Thoracic aorta (tissue), 2 donors: ENCODE results near the gene SLC38A8. TPM values are rescaled to one million over a fixed set of nuclear protein-coding genes. Genes with fewer than 3 reads are reported as not detected.

ENCODE experiments used
- ATAC-seq: fragments of 150-250 bp; one replicate; pipeline ENCODE4 v1.8.0; 2017; ENCODE audit warnings: low read depth; ENCODE audit not compliant: insufficient number of reproducible peaks, low FRiP score
- DNase-seq: peaks from one replicate; pipeline ENCODE4 v3.0.0-alpha.2; 2020; ENCODE audit warnings: low spot score
- H3K27ac ChIP-seq, 2 donors: fragments of 200-600 bp; sonication (generic); 1 replicate in 1 of 2; 2 replicates in 1 of 2; pipeline ENCODE4 v1.5.1; 2016; ENCODE audit warnings: mild to moderate bottlenecking in 2 of 2, moderate library complexity in 2 of 2
- H3K27me3 ChIP-seq: fragments of 200-600 bp; sonication (generic); replicated peaks from 2 replicates; pipeline ENCODE4 v1.6.0; 2016; ENCODE audit warnings: mild to moderate bottlenecking; ENCODE audit not compliant: insufficient read depth
- H3K36me3 ChIP-seq: fragments of 200-600 bp; sonication (generic); one replicate; pipeline ENCODE4 v1.5.1; 2016
- H3K4me1 ChIP-seq, 2 donors: fragments of 200-600 bp; sonication (generic); 1 replicate in 1 of 2; 2 replicates in 1 of 2; pipeline versions ENCODE4 v1.5.1 to v1.6.0; 2016; ENCODE audit warnings: low read depth in 2 of 2, mild to moderate bottlenecking in 1 of 2; ENCODE audit not compliant: control insufficient read depth in 1 of 2
- H3K4me3 ChIP-seq: fragments of 200-600 bp; sonication (generic); 2 replicates; pipeline ENCODE4 v1.5.1; 2016; ENCODE audit warnings: mild to moderate bottlenecking
- H3K9me3 ChIP-seq: fragments of 200-600 bp; sonication (generic); 2 replicates; pipeline ENCODE4 v1.5.1; 2016
- CTCF ChIP-seq: fragments of 200-600 bp; sonication (generic); IDR thresholded peaks from one replicate; pipeline ENCODE4 v1.5.1; 2019; ENCODE audit warnings: antibody characterized with exemption
- total RNA-seq, 2 donors: library from RNA; depleted of rRNA; stranded (reverse); fragments of >200 nt; gene quantifications; one replicate each; pipeline versions ENCODE4 v1.1.0 to v1.2.3, GENCODE V29; 2016

Gene SLC38A8
- total RNA-seq, 2 donors from 2014 or later, result not detected

DNA sequence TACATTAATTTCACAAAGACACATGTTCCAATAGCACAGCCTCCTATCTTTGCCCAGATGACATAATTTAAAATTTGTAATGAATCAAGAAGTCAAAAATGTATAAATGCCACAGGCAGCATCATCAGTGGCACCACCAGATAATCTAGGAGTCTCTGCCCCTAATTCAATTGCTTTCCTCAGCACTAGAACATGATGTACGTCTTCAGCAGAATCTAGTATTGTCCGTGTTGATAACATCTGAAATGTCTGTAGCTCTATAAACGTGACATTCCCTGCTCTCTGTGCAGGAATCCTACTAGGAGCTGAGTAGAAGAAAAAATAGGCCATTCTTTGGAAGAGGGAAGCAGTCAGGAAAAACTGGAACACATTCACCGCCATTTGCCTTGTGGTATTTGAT lies 21.4 kb upstream of the SLC38A8 start:
- no peak for DNase-seq
- no peaks in the 10 kb centered on the region for H3K27me3 ChIP-seq
- H3K9me3 ChIP-seq, result no peaks in the 10 kb centered on the region
- H3K36me3 ChIP-seq, result peaks cover 53% of the 10 kb centered on the region
- H3K4me1 ChIP-seq, result no peaks in the 10 kb centered on the region
- ATAC-seq, result no peak
- H3K27ac ChIP-seq, result no peak overlapping the region
- no peak overlapping the region for H3K4me3 ChIP-seq
- TF ChIP-seq CTCF, result no peak

DNA sequence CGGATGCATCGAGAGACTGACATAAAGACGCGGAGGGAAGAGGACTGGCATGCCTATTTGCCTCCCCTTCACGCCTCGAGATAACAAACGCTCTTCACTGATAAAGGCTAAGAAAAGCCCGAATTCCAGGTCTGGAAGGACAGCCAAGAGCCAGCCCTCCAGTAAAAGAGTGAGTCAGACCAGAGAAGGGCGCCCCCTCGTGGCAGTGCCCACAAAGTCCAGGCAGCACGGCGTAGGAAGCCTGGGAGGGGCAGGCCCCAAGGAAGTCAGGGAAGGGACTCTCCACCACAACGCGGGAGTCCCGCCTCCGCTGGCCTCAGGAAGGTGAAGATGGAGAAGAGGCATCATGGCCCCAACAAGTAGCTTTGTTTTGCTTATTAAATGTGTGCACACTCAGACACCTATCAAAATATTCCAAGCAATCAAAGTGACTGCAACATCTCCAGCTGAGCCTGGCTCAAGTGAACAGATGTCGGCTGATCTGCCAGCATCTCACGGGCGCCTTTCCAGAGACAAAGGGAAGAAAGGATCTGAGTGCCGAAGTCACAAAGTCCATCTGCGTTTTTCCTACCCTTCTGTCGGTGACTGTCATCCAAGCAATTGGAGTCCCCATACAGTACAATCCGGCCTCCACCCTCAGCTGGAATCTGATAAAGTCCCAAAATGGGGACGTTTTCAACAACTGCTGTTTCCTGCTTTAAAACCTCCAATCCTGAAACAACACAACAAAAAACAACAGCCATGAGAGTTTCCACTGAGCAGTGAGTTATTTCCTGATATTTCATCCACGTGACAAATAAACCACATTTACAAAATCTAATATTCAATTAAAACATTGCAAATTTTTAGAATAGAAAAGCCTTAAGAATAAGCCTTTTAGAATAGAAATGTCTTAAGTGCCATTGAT lies 20.4 kb upstream of the SLC38A8 start:
- Histone ChIP-seq H3K9me3 (no peaks in the 10 kb centered on the region), H3K27ac (no peak overlapping the region), H3K4me3 (no peak overlapping the region), H3K36me3 (peaks cover 53% of the 10 kb centered on the region), H3K4me1 (no peaks in the 10 kb centered on the region), H3K27me3 (no peaks in the 10 kb centered on the region)
- peak; percentile 57 for ATAC-seq
- TF ChIP-seq CTCF, result peak; percentile 74
- DNase-seq, result peak; percentile 36

GRCh38 chr16:84061236-84061819 lies 18.7 kb upstream of the SLC38A8 start:
- Histone ChIP-seq H3K9me3 (no peaks in the 10 kb centered on the region), H3K4me1 (no peaks in the 10 kb centered on the region), H3K27me3 (no peaks in the 10 kb centered on the region), H3K4me3 (no peak overlapping the region), H3K27ac (no peak overlapping the region), H3K36me3 (peaks cover 53% of the 10 kb centered on the region)
- DNase-seq, result no peak
- no peak for TF ChIP-seq CTCF
- no peak for ATAC-seq

DNA sequence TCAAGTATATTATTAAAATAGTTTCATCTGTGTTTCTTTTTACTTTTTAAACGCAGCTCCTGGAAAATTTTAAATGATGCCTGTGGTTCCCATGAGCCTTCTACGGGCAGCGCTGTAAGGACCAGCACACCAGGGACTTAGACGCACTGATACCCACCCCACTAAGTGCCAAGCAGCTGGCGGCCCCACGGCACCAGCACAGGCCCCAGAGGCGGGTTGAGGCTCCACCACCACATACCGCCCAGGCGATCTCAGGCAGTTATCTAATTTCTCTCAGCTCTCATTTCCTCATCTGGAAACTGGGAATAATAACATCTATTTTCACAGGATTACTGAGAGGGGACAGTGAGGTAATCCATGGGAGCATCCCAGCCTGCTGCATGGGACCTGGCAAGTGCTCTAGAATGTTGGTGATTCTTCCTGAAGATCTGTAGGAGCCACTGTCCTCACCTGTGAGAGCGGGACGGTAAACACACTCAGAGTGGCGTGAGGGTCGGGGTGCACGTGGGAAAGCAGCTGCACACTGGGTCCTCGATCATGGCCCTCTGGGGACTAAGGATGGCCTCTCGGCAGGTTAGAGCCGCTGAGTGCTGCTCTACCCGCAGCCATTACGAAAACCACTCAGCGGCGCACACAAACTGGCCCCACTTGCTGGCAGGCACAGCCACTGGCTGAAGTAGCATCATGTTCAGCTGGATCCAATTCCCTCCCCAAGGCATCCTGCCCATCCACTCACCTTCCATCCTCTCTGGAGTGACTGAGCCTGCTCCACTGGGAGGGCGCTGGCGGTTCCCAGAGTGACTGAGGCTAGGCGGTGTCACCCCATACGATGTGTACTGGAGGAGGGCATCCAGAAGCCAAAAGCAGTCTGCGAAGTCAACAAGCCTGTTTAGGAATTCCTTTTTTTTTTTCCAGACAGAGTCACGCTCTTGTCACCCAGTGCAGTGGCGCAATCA lies 17.6 kb upstream of the SLC38A8 start:
- Histone ChIP-seq H3K4me3 (no peak overlapping the region), H3K27ac (no peak overlapping the region), H3K27me3 (no peaks in the 10 kb centered on the region), H3K36me3 (peaks cover 50% of the 10 kb centered on the region), H3K4me1 (no peaks in the 10 kb centered on the region), H3K9me3 (no peaks in the 10 kb centered on the region)
- TF ChIP-seq CTCF, result no peak
- DNase-seq (no peak), ATAC-seq (no peak)
